Activated CD8-positive, alpha-beta memory T cell treated with anti-CD3 and anti-CD28 coated beads, Interleukin-2, amount 50 U/mL, for 4 hours (primary cell): ENCODE results near the gene ADCY2.
A peak's percentile ranks its signal among the peaks of the same experiment; 100 is the strongest.

Source experiments
- DNase-seq: peaks from one replicate; pipeline ENCODE4 v3.0.0-alpha.2; 2020

Gene ADCY2

DNA sequence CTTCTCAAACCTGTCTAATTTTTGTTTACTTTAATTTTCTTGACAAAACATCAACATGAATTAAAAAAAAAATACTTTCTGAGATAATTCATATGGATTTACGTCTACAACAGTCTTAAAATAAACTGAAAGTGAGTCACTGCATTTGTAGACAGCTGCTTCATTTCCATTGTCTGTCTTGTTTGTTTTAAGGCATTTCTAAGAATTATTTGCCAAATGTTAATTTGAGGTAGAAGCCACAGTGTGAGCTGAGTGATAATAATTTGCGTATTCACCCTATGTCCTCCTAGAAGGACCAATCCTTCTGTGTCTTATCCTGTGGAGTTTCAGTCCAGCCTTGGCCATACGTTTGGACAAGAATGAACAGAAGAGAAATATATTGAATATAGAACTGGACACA, 280.5 kb downstream of the ADCY2 start:
- DNase-seq: no peak

DNA sequence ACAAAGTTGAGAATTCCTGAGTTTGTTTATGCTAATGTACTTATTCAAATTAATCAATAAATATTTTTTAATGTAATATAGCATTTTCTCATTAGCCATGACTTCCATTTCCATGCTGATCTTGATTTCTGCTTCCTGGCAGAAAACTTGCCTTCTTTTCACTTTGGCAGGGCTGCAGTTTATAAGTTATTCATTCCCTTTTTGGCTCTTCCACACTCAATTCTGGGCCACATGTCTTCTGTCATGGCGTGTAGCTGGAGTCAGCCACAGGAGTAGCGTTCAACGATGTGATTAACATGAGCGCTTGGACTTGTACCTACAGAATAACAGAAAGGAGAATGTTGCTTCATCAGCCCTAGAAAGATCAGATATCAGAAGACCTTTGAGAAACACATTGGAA, 282.1 kb downstream of the ADCY2 start:
- no peak for DNase-seq

DNA sequence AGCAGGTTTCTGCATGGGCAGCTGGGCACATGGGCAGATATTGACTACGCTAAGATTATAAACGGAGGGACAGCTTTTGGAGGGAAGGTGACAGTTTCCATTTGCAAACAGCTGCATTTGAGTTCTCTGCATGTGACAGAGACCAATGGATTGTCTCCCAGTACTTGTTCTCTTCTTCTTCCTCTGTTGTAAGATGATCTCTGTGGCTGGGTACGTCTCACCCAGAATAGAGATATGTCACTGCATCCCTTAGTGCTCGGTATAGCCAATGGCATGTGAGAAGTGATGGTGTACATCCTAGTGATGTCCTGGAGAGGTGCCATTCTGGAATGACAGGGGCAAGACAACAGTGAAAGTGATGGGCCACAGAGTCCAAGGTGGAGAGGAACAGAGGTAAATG, 283.7 kb downstream of the ADCY2 start:
- no peak for DNase-seq

DNA sequence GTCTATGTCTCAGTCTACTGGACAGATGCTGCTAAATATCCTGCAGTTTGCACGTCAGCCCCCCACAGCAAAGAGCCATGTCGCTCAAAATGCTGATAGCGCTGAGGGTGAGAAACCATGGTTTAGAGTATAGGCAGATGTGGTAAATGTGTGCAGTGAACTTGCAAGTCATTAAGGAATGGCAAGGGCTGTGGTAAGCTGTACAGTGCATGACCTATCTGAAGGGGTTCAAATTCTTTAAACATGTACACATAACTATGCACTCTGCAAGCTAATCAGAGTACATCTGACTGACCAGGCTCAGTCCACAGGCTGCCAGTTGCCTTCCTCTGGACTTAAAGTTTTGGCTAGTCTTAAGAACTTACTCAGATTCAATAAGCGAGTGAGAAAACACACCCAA, 284.3 kb downstream of the ADCY2 start:
- DNase-seq: no peak

DNA sequence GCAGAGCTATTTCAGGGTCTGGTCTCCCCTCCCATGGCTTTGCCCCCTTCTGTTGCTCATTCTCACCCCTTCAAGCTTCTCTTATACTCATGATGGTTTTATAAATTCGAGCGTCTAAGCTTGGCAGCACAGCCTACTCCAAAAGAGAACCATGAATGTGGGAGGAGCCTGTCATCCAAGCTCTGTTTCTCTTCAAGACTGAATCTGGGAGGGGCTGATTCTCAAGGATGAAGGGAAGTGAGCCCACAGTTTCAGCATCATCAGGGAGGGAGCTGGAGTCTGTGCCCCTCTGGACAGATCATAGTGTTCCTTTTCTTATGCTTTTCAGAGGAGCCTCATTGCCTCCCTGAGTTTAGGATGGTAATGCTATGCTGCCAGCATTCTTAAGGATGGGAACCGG, 286.4 kb downstream of the ADCY2 start:
- DNase-seq: no peak

DNA sequence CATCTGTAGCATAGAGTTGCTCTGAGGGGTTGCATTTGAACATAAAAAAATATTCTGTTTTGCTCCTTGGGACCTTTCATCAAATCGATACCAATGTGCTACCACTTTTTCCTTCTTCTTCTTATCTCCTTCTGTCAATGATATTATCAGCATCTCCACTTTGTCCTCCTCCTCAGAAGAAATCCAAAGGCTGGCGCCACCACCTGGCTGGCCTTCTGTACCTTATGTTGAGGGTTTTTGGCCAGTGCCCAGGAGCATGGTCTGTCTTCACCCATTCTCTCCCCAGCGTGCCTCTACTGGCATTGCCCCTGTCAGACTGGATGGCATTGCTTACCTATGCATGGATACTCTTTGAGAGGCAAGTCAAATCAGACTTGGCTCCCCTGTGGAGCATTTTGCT, 287.8 kb downstream of the ADCY2 start:
- no peak for DNase-seq

DNA sequence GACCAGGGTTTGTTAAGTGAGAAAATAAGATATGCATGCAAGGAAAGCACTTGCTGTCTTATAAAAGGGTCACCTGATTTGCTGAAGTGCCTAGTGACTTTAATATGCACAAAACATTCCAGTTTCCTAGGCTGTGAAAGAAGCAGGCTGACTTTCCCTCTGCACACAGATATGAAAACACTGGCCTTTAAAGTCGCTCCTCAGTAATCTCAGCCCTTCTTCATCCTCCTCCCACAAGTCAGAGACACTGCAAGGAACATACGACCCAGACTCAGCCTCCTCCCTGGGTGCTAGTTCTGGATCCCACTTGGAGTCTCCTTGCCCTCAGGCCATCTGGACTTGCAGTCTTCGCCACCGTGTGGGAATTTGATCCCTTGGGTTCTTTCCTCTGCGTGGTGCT, 288.9 kb downstream of the ADCY2 start:
- no peak for DNase-seq

DNA sequence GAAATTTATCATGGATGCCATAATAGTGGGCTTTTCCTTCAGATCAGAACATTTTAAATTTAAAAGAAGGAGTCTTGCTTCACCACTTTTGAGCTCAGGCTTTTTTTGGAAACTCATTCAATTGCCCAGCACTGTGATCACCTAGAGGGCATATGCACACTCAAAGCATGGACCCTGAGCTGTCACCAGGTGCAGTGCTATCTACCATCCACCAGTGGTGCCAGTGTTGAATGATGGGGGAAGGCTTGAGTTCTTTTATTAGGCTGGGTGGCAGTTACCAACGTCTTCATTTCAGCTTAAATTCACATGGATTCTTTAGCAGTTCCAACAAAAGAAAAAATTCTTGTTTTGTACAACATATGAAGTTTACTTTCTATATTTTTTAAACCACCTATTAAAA, 290.9 kb downstream of the ADCY2 start:
- no peak for DNase-seq

DNA sequence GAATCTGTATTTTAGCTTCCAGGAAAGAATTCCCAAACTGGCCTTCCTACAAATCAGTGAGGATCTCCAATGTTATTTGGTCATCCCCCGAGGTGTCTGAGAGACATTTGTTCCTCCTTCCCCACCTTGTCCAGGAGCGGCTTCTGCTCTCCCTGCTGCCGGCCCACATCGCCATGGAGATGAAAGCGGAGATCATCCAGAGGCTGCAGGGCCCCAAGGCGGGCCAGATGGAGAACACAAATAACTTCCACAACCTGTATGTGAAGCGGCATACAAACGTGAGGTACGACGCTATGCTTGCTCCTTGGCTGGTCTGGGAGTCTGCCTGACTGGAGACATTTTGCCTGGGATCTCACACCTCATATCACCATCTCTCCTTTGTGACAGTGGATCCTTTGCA, 294.6 kb downstream of the ADCY2 start:
- no peak for DNase-seq

DNA sequence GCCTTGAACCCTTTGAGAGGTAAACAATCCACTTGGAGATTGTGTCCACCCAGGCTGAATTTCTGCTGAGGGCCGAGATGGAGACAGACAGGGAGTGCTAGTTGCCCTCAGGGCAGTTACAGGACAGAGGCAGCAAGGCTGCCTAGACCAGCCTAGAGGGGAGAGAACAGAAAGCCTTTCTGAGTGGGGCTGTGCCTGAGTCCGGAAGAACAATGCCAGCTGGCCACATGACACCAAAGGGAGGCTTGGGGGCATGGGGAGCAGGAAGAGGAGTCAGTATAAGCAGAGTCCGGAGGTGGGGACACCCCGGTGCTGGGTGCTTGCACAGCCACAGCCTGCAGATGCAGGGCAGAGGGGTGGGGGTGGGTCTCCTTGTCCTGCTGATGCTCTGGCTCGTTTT, 309.3 kb downstream of the ADCY2 start:
- no peak for DNase-seq

DNA sequence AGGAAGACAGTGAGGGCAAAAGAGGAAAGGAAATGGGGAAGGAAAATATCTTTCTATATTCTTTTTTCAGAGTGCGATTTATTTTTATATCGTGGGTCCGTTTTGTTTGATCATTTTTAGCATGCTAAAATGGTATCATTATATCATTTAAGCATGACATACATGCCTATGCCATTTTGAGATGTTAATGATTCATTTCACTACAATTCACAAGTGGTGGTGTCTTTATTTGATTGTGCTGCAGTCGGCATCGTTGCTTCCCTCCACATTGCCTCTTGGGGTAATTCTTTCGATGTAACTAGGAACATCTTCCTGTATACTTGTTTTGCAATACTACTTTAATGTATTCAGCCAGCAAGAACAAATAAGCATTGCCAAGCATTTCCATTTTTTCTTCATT, 309.8 kb downstream of the ADCY2 start:
- DNase-seq: no peak

DNA sequence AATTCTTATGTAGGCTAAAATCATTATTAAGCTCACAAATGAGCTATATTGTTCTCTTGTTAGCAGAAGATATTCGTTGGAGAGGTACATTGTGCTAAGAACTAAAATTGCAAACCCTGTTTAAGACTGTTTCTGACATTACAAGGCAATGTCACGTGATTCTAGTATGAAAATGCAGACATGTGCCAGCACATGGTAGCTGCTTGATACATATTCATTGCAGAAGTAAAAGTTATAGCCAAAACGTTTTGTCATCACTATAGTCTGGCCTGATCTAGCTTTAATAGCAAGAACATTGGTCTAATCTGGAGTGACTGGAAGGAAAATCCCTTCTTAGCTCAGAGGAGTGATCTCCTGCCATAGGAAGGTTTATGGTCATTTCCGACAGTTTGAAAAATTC, 310.3 kb downstream of the ADCY2 start:
- DNase-seq: no peak

DNA sequence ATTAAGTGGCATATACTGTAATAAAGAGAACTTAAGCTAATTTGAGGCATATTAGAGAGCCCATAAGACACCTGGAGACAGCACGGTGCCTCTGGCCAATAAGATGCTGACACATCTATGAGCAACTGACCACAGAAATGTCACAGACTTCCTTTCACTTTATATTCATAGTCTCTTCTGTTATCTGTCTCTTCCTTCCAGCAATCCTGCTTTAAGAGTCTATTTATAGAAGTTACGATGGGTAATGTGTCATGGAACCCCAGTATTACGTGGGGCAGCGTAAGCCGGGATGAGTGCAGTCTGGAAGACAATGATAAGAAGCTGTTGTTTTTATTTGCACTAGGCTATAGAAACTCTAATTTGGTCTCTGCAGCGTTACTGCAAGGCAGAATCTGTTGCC, 318.2 kb downstream of the ADCY2 start:
- no peak for DNase-seq

DNA sequence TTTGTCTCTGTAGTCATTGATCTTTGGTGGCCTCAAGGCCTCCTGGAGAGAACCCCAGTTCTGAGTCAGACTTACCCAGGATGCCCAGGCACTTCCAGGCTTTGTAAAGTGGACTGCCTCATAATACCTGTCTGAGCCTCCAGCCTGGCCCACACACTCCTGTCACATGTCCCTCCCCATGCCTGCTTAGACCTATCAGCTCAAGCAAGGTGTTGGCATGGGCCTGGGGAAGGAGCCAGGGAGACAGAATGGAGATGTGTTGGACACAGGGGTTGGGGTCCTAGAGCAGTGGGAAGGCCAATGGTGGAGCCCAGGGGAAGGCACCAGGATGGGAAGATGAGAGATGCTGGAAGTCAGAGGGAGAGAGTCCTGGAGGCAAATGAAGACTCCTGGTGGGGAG, 318.8 kb downstream of the ADCY2 start:
- DNase-seq: no peak

DNA sequence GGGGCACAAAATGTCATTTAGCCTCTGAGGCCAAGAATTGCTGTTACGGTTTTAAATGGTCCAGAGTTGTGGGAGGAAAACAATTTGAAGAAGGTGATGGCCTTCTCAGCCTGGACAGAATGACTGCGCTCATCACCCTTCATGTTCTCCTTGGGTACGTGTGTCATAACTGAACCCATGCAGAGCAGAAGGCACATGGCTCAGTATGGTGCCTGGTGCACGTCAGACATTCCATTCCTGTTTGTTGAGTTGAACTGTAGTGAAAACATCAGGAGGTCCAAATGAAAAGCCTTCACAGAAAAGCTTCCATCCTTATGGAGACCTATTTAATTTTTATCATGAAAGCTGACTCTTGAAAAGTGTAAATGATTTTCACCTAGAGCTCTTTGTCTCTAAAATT, 321.8 kb downstream of the ADCY2 start:
- DNase-seq: no peak

DNA sequence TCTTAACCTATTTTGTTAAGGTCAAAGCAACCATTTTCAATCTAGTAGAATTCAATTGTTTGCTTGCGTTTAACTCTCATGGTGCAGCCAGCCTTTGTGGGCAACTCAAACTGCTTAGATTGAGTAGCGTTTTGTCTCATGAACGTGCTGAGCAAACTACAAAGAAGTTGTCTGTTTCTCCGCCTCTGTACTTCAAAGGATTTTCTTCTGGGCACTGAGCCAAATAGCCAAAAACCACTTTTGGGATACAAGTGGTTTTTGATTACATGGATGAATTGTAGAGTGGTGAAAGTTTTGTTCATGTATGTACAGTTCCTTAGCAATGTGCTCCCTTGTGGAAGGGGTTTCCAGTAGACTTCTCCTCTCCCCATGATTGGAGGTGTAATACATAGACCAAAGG, 332.1 kb downstream of the ADCY2 start:
- no peak for DNase-seq

DNA sequence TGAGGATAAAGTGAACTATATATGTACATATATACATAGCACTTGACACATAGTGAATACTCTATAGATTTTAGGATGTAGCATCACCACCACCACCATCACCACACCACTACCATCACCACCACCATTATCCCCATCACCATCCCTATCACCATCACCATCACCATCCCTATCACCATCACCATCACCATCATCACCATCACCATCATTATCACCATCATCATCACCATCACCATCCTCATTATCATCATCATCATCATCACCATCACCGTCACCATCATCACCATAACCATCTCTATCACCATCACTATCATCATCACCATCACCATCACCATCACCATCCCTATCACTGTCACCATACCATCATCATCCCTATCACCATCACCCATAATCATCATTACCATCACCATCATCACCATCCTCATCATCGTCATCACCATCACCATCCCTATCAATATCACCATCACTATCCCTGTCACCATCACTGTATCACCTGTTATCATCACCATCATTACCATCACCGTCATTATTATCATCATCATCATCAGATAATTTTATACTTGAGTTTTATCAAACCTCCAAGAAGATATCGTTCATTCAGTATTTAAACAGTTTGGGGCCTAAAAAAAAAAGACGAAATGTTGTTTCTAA, 345.6 kb downstream of the ADCY2 start:
- no peak for DNase-seq

DNA sequence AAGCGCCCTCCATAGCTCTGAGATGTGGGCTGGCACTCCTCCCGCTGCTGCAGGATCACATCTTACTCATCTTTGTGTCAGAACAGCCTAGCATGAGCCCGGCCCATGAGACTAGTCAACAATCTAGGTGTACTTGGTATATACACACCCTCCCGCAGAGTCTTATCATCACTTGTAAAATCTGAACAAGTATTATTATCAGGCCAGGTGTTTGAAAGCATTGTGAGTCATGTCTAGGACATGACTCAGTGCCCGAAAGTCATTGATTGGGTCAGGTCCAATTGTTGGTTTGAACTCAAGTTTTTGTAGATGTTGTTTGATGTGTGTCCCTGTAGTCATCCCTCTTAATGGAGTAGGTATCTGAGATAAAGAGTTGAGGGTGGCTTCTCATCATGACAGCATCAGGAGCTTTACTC, 346.3 kb downstream of the ADCY2 start:
- no peak for DNase-seq

DNA sequence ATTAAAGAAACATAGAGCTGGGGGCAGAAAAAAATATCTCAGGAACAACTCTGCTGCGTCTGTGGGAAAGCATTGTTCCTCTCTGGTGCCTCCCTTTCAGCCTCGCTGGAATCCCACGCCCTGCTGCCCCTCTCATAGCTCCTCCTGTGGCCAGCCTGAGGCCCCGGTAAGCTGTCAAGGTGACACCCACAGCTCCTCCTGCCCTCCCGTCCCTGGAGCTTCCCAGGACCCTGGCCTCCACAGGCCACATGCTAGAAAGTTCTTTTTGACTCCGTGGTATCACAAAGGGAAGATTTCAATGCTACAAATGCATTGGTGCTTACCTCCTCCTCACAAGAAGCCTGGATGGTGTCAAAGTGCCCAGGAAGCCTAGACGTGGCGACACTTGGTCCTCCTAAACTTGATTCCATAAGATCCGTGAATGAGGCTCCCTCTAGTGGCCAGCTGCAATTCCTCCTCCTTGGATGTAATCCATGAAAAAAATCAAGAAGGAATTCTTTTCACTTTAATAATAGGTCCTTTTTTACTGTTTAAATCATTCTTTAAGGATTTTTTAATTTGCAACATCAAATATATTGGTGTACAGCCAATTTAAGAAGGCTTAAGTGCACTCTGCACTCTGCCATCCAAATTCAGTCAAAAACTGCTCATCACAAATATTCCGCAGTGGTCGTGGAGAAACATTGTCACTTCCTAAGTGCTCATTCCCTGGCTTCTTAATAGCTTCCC, 350.1 kb downstream of the ADCY2 start:
- peak; percentile 24 for DNase-seq

DNA sequence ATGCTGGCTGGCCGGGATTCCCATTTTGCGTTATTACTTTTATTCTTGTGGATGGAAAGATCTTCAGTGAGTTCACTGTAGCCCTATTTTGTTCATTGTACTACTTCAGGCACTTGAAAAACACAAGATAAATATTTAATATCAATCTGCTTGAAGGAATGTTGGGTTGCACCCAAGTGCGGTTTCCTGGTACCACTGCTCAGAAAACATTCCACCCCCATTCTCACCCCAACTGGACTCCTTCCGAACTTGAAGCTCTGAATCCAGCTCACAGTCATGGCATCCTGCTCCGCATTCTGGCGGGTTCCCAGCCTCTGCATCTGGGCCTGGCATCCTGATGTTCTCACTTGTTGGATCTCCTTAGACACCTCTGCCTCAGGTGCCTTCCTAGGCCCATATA, 351.8 kb downstream of the ADCY2 start:
- no peak for DNase-seq

DNA sequence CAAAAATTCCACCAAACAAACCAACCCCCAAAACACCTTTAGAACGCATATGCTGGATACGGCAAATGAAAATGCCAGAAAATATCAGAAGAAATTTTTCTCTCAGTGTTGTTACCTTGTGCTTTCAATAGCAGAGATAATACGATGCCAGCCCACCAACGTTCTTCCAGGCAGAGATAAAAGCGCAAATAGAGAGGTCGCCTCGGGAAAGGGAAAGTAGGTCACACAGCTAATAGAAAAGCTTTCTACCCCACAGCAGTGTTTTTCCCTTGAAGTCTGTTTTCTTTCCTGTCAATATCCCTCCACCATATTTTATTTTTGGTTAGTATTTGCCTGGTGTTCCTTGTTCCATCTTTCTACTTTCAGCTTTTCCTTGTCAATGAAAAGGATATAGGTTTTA, 353.7 kb downstream of the ADCY2 start:
- DNase-seq: no peak

DNA sequence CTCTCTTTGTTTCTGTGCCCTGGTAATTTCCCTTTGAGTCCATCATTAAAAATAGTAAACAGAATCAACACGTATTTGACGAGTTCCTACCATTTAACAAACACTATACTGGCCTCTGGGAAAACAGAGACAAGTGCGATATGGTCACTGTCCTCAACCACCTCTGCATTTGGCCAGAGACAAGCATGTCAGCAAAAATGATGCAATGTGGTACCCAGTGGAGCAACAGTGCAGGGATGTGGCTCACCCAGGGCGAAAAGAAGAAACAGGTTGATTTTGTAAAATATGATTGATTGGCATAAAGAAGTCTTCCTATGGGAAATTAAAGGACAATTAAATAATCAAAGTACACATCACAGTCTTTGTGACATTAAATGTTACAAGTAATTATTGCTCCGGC, 355.9 kb downstream of the ADCY2 start:
- no peak for DNase-seq

DNA sequence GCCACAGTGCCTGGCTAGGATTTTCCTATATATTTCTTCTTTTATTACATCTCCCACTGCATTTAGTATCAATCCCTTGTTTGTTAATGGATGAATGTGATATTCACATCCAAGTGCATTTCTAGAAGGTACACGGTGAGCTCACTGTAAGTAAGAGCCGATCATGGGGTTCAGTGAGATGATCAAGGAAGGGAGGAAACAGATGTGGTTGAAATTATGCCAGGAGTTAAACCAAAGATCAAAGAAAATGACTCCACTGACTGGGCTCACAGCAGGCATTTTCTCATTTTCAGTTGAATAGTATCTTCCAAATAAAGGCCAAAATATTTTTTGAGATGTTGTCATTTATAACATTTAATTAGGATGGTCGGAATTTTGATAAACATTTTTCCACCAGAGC, 357.2 kb downstream of the ADCY2 start:
- DNase-seq: no peak

DNA sequence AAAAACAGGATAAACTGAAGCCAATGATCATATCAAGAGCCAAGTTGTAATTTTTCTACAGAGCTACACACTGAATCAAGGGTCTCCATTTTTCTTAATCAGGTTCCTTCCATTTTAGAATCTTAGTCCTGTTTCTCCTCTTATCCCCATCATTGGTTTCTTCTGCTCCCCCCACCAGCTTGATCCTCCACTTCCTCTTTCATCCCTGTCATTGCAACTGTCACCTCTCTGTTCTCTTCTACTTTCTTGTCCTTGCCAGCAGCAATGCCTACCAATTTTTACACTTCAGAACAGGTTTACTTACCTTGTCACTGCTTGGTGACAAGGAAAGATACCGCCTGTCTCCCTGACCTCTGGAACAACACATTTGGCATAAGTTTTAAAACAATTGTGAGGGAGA, 357.7 kb downstream of the ADCY2 start:
- no peak for DNase-seq

DNA sequence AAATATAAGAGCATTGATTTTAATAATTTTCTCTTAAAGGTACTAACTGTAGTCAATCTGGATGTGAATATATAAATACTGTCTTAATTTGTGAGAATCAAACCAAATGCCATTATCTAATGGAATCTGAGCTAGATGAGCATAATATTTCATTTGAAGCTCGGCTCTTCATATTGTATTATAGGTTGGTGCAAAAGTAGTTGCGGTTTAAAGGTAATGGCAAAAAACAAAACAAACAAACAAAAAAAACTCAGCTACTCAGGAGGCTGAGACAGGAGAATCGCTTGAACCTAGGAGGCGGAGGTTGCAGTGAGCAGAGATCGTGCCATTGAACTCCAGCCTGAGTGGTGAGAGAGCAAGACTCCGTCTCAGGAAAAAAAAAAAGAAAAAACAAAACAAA, 358.6 kb downstream of the ADCY2 start:
- DNase-seq: no peak
